GM06990 (cell line): ENCODE data around the gene RSPH3.
"Not testable (repeated sequence)": the region's sequence is repeated elsewhere in the genome, so short reads cannot be mapped to it uniquely, and the experiment has no call there.

ENCODE experiments used
- DNase-seq: peaks from one replicate; pipeline ENCODE4 v3.0.0-alpha.2; 2011; ENCODE audit not compliant: insufficient read length; ENCODE audit errors: extremely low read depth
- H3K27me3 ChIP-seq: replicated peaks from 2 replicates; pipeline ENCODE4 v1.6.0; 2011; ENCODE audit warnings: low read length; ENCODE audit not compliant: control insufficient read depth, insufficient read depth
- H3K36me3 ChIP-seq: 2 replicates; pipeline ENCODE4 v1.5.1; 2011; ENCODE audit warnings: low read length; ENCODE audit not compliant: control insufficient read depth, insufficient read depth
- H3K4me3 ChIP-seq: replicated peaks from 2 replicates; pipeline ENCODE4 v1.5.1; 2011; ENCODE audit warnings: low read depth, mild to moderate bottlenecking, control low read depth, low read length
- TF ChIP-seq, protein P1 (sequence below): IDR thresholded peaks from 2 replicates; pipeline ENCODE4 v1.5.1; 2011; ENCODE audit warnings: low read length, control low read depth, mild to moderate bottlenecking, inconsistent platforms; ENCODE audit not compliant: insufficient read depth, poor library complexity, severe bottlenecking

The RSPH3 gene

DNA sequence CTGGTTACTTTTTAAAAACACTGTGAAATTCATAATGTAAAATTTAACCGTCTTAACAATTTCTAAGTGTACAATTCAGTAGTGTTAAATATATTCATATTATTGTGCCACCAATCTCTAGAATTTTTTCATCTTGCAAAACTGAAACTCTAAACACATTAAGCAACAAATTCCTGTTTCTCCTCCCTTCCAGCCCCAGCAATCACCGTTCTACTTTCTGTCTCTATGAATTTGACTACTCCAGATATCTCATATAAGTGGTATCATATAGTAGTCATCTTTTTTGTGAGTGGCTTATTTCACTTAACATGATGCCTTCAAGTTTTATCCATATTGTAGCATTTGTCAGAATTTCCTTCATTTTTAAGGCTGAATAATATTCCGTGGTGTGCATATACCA lies 44.7 kb downstream of the RSPH3 start:
- DNase-seq = no peak
- H3K27me3 ChIP-seq = no peaks in the 10 kb centered on the region
- H3K36me3 ChIP-seq = no peaks in the 10 kb centered on the region
- TF ChIP-seq, protein P1, sequence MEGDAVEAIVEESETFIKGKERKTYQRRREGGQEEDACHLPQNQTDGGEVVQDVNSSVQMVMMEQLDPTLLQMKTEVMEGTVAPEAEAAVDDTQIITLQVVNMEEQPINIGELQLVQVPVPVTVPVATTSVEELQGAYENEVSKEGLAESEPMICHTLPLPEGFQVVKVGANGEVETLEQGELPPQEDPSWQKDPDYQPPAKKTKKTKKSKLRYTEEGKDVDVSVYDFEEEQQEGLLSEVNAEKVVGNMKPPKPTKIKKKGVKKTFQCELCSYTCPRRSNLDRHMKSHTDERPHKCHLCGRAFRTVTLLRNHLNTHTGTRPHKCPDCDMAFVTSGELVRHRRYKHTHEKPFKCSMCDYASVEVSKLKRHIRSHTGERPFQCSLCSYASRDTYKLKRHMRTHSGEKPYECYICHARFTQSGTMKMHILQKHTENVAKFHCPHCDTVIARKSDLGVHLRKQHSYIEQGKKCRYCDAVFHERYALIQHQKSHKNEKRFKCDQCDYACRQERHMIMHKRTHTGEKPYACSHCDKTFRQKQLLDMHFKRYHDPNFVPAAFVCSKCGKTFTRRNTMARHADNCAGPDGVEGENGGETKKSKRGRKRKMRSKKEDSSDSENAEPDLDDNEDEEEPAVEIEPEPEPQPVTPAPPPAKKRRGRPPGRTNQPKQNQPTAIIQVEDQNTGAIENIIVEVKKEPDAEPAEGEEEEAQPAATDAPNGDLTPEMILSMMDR = no peak
- no peak overlapping the region for H3K4me3 ChIP-seq

DNA sequence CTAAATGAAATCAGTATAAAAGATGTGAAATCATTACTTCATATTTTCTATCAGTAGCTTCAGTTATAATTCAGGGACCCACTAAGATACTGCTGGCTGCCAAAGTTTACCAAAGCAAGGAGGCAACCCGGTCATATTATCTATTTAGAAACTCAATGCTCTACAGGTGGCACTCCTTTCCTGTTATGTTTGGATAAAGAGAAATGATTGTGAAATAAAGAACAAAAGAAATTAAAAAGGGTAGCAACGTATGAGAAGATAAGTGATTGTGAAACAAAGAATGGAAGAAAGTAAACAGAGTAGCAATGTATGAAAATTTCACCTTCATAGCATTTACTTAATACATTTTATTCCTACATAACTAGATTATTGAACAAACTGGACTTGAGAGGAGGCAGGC lies 45.2 kb downstream of the RSPH3 start:
- TF ChIP-seq, protein P1 = no peak
- DNase-seq = no peak
- no peaks in the 10 kb centered on the region for H3K36me3 ChIP-seq
- H3K27me3 ChIP-seq = no peaks in the 10 kb centered on the region
- no peak overlapping the region for H3K4me3 ChIP-seq

DNA sequence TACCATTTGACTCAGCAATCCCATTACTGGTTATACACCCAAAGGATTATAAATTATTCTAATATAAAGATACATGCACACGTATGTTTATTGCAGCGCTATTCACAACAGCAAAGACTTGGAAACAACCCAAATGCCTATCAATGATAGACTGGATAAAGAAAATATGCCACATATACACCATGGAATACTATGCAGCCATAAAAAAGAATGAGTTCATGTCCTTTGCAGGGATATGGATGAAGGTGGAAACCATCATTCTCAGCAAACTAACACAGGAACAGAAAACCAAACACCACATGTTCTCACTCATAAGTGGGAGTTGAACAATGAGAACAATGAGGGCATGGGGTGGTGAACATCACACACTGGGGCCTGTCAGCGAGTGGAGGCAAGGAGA lies 48.0 kb downstream of the RSPH3 start:
- not testable (repeated sequence) for H3K27me3 ChIP-seq, DNase-seq, H3K36me3 ChIP-seq, H3K4me3 ChIP-seq

DNA sequence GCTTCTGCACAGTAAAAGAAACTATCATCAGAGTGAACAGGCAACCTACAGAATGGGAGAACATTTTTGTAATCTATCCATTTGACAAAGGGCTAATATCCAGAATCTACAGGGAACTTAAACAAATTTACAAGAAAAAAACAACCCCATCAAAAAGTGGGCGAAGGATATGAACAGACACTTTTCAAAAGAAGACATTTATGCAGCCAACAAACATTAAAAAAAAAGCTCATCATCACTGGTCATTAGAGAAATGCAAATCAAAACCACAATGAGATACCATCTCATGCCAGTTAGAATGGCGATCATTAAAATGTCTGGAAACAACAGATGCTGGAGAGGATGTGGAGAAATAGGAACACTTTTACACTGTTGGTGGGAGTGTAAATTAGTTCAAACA lies 48.4 kb downstream of the RSPH3 start:
- H3K4me3 ChIP-seq, H3K27me3 ChIP-seq, H3K36me3 ChIP-seq, DNase-seq: not testable (repeated sequence)

- TF ChIP-seq, protein P1 = no peak
Measured at GRCh38 chr6:158947284-158947683, 52.7 kb downstream of the RSPH3 start.

DNA sequence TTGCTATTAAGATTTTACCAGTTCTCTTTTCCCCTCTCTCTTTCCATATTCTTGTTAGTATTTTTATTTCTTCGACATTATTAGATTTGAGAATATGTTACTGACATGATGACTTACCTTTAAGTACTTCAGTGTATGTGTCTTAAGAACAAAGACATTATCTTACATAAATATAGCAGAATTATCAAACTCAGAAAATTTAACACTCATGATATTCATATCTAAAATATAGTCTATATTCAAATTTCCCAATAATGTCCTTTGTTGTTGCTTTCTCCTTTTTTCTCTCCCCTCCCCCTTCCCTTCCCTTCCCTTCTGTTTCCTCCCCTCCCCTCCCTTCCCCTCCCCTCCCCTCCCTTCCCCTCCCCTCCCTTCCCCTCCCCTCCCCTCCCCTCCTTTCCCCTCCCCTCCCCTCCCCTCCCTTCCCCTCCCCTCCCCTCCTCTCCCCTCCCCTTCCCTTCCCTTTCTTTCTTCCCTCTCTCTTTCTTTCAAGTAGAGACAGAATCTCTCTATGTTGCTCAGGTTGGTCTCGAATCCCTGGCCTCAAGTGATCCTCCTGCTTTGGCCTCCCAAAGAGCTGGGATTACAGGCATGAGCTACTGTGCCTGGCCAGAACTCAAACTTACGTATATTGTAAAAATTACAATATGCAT lies 56.5 kb downstream of the RSPH3 start:
- TF ChIP-seq, protein P1 = no peak
- Histone ChIP-seq H3K4me3 (no peak overlapping the region), H3K27me3 (no peaks in the 10 kb centered on the region), H3K36me3 (no peaks in the 10 kb centered on the region)
- DNase-seq = no peak

More at GRCh38 chr6:158947284-158947683, 52.7 kb downstream of the RSPH3 start:
- no peak for DNase-seq
- Histone ChIP-seq H3K27me3 (no peaks in the 10 kb centered on the region), H3K36me3 (no peaks in the 10 kb centered on the region), H3K4me3 (no peak overlapping the region)

DNA sequence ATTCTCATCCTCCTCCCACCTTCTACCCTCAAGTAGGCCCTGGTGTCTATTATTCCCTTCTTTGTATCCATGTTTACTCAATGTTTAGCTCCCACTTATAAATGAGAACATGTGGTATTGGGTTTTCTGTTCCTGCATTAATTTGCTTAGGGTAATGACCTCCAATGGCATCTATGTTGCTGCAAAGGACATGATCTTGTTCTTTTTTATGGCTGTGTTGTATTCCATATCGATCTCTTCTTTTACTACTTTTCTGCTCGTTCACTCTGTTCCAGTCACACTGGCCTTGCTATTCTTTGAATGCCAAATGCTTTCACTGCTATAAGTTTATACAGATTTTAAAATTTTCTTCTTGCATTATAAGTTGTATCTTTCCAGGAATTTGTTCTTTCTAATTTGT lies 57.7 kb downstream of the RSPH3 start:
- H3K36me3 ChIP-seq = no peaks in the 10 kb centered on the region
- H3K4me3 ChIP-seq = no peak overlapping the region
- TF ChIP-seq, protein P1 = no peak
- no peak for DNase-seq
- H3K27me3 ChIP-seq = no peaks in the 10 kb centered on the region
